ENCODE data around the gene HSF5. TPM values are rescaled to one million over a fixed set of nuclear protein-coding genes. Genes with fewer than 3 reads are reported as not detected.

The HSF5 gene
- total and polyA plus RNA-seq, 2 of the 13 experiments (the other 11 are each of a cell fraction or from before 2014, with no cell fraction given): not detected

Other genes with a start within 250 kb of the HSF5 start
- gene LPO, start 249.8 kb downstream of the HSF5 start, total RNA-seq (2016; rRNA removed; fragmentation: Illumina TruSeq; extraction: Trizol): not detected in 2 replicates
- 0.03 TPM in 1 of 2 replicates, not detected in the other for gene LPO, start 249.8 kb downstream of the HSF5 start, polyA plus RNA-seq (2011; rRNA removed)
- not detected in 2 replicates for gene MPO, start 207.5 kb downstream of the HSF5 start, total RNA-seq (2016; rRNA removed; fragmentation: Illumina TruSeq; extraction: Trizol)
- not detected in 2 replicates for gene MPO, start 207.5 kb downstream of the HSF5 start, polyA plus RNA-seq (2011; rRNA removed)
- gene TSPOAP1, start 159.6 kb downstream of the HSF5 start, total RNA-seq (2016; rRNA removed; fragmentation: Illumina TruSeq; extraction: Trizol): not detected in 2 replicates
- gene TSPOAP1, start 159.6 kb downstream of the HSF5 start, polyA plus RNA-seq (2011; rRNA removed): 0.25 TPM in 1 of 2 replicates, not detected in the other
- 155 and 252 TPM in 2 replicates for gene SUPT4H1, start 136.2 kb downstream of the HSF5 start, total RNA-seq (2016; rRNA removed; fragmentation: Illumina TruSeq; extraction: Trizol)
- gene SUPT4H1, start 136.2 kb downstream of the HSF5 start, polyA plus RNA-seq (2011; rRNA removed): 231 and 244 TPM in 2 replicates
- 51.4 and 53.4 TPM in 2 replicates for gene RNF43, start 70.9 kb downstream of the HSF5 start, total RNA-seq (2016; rRNA removed; fragmentation: Illumina TruSeq; extraction: Trizol)
- gene RNF43, start 70.9 kb downstream of the HSF5 start, polyA plus RNA-seq (2011; rRNA removed): 29.3 and 31.0 TPM in 2 replicates
- gene MTMR4, start 26.2 kb upstream of the HSF5 start, total RNA-seq (2016; rRNA removed; fragmentation: Illumina TruSeq; extraction: Trizol): 62.5 and 67.7 TPM in 2 replicates
- gene MTMR4, start 26.2 kb upstream of the HSF5 start, polyA plus RNA-seq (2011; rRNA removed): 50.0 and 65.1 TPM in 2 replicates
- gene TEX14, start 203.6 kb upstream of the HSF5 start, total RNA-seq (2016; rRNA removed; fragmentation: Illumina TruSeq; extraction: Trizol): 0.07 TPM in 1 of 2 replicates, not detected in the other
- gene TEX14, start 203.6 kb upstream of the HSF5 start, polyA plus RNA-seq (2011; rRNA removed): 0.03 and 0.04 TPM in 2 replicates
- 106 and 151 TPM in 2 replicates for gene RAD51C, start 204.2 kb upstream of the HSF5 start, total RNA-seq (2016; rRNA removed; fragmentation: Illumina TruSeq; extraction: Trizol)
- 27.3 and 38.5 TPM in 2 replicates for gene RAD51C, start 204.2 kb upstream of the HSF5 start, polyA plus RNA-seq (2011; rRNA removed)

Measured in HepG2 (cell line).